HG03457 (cell line): ENCODE data around the gene NVL.
"Not testable (repeated sequence)": the region's sequence is repeated elsewhere in the genome, so short reads cannot be mapped to it uniquely, and the experiment has no call there.

ENCODE experiments used
- ATAC-seq: cut with Tn5 transposase; IDR thresholded peaks from one replicate; pipeline ENCODE4 v1.9.1; 2021; ENCODE audit warnings: moderate number of reproducible peaks; ENCODE audit not compliant: unreplicated experiment

The NVL gene

DNA sequence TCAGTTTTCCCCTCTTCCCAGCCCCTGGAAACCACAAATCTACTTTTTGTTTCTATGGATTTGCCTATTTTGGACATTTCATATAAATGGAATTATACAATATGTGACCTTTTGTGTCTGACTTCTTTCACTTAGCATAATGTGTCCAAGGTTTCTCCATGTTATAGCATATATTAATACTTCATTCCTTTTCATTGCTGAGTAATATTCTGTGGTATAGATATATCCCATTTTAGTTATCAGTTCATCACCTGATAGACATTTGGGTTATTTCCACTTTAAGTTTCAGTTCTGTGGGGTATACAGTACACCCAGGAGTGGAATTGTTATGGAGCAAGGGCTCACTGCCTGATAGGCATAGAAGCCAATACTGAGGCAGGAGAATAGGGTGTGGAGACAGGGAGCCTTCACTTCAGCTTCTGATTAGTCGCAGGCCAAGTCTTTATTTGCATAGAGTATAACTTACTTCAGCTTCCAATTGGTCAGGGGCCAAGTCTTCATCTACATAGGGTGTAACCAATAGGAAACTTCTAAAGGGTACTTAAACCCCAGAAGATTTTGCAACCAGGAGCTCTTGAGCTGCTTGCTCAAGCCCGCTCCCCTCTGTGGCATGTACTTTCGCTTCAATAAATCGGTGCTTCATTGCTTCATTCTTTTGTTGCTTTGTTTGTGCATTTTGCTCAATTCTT lies 8.3 kb upstream of the NVL start:
- ATAC-seq, result no peak

DNA sequence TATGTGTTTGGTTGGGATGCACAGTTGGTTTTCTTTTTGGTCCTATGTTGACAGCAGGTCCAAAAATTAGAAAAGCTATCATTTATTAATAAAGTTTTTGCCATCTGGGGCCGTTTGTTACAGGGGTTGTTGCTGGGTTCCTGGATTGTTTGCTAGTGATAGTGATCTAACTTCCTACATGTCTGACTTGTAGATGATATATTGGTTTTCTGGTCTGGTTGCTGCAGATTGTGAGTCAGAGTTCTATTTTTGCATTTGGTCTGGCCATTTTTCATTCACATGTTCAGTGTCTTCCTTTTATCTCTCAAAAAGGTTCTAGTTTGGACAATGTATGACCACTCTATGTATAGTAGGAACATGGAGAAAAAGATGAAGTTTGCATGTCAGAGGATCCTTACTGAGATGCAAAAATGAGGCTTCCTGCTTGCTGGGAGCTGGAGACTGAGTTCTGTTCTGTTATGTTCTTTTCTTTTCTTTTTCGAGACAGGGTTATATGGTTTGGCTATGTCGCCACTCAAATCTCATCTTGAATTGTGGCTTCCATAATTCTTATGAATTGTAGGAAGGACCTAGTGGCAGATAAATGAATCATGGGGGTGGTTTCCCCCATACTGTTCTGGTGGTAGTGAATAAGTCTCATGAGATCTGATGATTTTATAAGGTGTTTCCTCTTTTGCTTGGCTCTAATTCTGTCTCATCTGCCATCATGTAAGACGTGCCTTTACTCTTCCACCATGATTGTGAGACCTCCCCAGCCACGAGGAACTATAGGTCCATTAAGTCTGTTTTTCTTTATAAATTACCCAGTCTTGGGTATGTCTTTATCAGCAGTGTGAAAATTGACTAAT lies 4.2 kb upstream of the NVL start:
- no peak for ATAC-seq

DNA sequence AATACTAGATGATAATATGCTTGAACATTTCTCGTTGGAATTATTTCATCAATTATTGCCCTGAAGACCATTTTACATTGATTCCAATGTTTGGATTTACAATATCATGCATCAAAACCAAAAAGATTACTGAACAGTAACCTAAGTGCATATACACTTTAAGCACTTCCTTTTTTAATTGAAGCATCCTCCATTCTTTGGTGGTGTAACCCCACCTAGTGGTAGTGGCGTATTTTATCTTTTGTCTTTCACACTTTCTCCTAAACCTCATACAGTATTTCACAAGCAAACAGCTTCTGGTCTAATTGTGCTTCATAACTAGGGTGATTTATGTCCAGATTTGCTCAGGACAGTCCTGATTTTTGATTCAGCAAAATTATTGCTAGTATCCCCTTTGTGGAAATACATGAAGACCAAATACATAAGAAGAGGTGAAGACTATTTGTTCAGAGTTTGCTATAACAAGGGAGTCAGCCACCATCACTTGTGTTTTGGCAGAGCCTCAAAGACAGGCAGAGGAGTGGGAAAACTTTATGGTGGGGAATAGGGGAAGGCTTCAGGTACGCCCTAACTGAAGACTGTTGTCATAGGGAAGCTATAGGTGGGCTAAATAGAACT lies 3.4 kb upstream of the NVL start:
- peak; percentile 39 for ATAC-seq

DNA sequence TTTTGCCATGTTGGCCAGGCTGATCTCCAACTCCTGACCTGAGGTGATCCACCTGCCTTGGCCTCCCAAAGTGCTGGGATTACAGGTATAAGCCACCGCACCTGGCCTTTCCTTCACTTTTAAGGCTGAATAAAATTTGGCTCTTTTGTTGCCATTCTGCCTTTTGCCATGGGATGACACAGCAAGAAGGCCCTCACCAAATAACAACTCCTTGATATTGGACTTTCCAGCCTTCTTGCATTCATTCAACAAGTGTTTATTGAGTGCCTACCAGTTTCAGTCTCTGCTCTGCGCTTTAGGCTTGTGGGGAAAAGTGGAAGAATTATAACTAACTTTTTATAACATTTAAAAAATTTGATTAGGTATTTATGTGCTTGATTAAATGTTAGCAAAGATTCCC lies 1.9 kb upstream of the NVL start:
- no peak for ATAC-seq

DNA sequence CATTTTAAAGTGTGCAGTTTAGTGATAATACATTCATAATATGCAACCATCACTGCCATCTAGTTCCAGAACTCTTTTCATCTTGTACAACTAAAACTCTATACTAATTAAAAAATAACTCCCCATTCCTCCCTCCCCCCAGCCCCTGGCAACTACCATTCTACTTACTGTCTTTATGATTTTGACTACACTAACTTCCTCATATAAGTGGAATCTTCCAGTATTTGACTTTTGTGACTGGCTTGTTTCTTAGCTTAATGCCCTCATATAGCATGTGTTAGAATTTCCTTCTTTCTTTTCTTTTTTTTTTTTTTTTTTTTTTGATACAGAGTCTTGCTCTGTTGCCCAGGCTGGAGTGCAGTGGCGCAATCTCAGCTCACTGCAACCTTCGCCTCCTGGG lies 1.4 kb upstream of the NVL start:
- no peak for ATAC-seq

DNA sequence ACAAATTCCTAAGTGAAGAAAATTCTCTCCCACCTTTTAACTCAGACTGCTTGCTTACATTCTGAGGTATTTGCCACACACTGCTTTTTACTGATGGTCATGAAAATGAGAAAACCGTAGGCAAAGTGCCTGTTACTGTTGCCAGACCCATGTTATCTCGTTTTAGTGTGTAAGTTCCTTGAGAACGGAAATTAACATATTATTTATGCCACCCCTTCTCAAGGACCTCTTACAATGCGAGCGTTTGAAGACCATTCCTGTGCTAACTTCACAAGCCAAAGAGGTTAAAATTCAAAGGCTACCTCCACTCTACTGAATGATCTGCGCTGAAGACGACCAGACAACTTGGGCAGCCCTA lies 509 bp downstream of the NVL start:
- ATAC-seq, result no peak

DNA sequence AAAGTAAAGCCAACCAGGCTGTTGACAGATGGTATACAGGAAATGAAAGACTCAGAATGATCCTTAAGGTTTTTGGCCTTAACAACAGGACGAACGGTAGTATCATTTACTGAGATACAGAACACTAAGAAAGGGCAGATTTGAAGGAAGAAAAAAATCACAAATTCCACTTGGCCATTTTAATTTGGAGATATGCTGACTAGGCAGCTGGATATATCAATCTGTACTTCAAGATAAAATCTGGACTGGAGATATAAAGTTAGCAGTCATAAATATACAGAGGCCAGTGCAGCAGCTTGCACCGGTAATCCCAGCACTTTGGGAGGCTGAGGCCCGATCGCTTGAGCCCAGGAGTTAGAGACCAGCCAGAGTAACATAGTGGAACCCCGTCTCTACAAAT lies 1.3 kb downstream of the NVL start:
- no peak for ATAC-seq

DNA sequence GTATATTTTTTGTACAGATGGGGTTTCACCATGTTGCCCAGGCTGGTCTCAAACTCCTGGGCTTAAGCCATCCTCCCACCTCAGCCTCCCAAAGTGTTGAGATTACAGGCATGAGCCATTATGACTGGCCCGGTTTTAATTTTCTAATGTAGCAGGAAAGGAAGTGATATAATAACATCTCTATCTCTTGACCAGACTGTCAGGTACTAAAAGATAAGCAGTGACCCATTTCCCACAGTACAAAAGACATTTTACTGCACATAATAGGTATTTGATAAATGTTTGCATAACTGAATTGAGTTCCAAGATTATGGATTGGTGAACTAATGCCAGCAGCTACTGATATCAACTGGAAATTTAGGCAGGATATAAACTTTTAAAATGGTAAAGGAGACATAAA lies 4.0 kb downstream of the NVL start:
- no peak for ATAC-seq

DNA sequence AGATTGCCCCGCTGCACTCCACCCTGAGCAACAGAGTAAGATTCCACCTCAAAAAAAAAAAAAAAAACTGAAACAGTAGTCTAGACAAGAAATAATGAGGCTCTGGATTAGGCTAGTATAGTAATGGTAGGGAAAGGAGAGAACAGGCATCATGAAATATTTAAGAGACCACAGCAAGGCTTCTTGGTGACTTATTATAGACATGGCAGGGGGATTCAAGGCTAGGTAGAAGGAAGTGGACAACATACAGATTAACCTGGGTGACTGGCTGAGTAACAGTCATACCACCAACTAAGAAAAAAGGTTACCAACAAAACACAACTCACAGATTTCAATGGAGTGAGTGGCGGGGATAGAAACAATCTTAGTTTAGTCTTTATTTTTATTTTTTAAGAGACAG lies 8.3 kb downstream of the NVL start:
- no peak for ATAC-seq

DNA sequence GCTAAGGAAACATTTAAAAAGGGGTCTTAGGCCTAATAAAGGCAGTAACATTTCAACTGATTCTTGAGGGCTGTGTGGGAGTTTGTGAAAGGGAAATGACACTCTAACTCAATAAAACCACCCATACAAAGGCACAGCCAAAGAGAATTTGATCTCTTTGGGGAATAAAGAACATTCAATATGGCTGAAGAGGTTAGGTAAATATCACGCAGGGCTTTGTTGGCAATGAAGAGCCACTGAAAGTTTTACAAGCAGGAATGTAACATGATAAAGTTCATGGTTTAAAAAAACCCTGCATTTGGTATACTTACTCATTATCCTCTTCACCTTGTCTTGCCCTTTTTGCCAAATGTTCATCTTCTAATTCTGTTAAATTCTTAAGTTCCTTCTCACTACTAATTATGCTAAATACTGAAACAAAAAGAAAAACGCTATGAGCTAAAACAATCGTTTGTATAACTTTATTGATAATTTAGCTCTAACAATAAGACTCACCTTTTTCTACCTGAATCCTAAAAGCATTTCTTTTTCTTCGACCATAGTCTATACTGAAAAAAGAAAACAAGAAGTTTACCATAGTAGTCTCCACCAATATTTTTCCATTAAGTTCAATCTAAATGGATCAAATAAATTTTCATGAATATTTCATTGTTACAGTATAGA lies 12.5 kb downstream of the NVL start:
- no peak for ATAC-seq

DNA sequence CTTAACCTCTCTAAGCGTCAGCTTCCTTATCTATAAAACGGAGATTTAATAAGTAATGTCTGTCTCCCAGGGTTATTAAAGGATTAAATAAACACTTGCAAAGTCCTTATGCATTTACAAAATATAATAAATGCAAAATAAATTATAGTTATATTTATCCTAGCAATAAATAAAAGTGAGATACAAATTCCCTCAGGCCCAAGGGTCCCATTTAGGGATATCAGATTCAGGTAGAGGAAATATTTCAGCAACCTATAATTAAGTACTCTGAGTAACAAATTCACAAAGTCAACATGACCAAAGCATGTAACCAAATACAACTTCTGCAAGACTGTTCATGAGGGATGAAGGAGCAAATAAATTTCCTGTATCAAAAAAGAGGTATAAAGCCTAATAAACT lies 17.9 kb downstream of the NVL start:
- ATAC-seq, result no peak

DNA sequence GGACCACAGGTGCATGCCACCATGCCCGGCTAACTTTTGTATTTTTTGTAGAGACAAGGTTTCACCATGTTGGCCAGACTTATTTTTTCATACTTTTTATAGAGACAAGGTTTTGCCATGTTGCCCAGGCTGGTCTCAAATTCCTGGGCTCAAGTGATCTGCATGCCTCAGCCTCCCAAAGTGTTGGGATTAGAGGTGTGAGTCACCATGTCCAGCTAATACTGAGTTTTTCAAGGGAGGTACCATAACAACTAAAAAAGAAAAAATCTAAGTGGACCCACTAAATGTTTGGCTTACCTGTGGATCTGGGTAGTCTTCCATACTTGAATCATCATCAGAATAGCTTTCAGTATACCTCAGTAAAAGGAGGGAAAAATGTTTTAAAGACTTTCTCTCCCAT lies 18.5 kb downstream of the NVL start:
- not testable (repeated sequence) for ATAC-seq

DNA sequence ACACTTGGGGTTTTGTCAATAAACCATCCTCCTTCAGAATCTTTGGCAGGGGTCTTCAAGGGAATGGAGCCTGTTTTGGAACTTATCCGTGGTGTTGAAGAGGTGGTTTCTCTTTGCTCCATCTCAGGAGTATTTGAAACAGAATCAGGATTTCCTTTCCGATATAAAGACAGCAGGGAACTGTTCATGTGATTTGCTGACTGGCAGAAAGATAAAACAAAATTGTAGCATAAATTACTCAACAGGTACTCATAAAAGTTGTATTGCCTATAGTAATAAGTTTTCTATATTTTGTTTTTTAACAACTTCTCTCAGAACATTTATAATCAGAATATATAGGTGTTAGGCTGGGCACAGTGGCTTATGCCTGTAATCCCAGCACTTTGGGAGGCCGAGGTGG lies 21.9 kb downstream of the NVL start:
- ATAC-seq, result no peak

DNA sequence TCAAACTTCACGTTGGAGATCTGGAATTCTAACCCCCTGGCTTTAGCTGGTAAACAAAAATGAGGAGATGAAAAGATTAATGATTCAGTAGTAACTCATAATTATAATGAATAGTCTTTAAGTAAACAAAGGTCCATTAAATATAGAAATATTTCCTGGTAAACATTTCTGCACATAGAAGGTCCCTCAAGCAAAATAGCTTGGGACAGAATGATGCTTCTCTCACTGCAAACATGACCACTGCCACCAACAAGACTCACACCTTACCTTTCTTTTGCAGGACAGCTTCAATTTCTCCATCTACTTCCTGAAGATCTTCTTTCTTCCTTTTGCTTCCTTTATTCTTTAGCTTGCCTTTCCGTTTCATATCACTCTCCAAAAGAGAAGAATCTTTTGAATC lies 25.2 kb downstream of the NVL start:
- ATAC-seq, result no peak

DNA sequence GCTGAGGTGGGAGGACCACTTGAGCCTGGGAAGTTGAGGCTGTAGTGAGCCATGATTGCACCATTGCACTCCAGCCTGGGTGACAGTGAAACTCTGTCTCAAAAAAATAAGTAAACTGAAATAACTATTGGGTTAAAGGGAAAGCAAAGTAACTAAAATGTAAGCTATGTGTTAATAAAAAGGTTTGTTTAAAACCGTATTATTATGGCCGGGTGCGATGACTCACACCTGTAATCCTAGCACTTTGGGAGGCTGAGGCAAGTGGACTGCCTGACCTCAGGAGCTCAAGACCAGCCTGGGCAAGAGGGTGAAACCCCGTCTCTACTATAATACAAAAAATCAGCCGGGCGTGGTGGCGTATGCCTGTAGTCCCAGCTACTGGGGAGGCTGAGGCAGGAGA lies 27.0 kb downstream of the NVL start:
- no peak for ATAC-seq

DNA sequence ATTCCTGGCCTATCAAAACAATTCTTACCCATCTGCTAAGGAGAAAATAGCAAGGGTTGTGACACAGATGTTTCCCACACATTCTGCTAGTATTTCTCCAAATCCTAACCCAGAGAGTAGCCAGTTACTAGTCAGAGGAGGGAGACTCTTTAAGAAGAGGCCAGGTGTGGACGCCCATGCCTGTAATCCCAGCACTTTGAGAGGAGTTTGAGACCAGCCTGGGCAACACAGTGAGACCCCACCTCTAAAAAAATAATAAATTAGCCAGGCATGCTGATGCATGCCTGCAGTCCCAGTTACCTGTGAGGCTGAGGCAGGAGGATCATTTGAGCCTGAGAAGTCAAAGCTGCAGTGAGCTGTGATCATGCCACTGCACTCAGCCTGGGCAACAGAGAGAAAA lies 28.6 kb downstream of the NVL start:
- ATAC-seq, result no peak

DNA sequence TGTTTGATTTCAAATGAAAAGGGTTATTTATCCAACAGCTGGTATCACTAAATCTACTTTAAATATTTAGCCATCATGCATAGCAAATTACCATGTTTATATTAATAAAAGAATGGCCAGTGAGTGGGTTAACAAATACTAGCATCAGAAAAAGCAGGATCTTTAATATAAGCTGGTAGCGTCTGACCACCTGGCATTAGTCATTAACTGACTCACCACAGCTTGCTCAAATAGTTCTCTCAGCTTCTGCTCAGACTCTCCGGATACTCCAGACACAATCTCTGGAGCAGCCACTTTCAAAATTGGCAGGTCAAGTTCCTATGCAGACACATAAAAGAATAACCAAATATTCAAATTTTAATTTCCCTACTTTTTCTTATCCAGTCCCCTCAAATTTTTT lies 29.6 kb downstream of the NVL start:
- ATAC-seq, result no peak

DNA sequence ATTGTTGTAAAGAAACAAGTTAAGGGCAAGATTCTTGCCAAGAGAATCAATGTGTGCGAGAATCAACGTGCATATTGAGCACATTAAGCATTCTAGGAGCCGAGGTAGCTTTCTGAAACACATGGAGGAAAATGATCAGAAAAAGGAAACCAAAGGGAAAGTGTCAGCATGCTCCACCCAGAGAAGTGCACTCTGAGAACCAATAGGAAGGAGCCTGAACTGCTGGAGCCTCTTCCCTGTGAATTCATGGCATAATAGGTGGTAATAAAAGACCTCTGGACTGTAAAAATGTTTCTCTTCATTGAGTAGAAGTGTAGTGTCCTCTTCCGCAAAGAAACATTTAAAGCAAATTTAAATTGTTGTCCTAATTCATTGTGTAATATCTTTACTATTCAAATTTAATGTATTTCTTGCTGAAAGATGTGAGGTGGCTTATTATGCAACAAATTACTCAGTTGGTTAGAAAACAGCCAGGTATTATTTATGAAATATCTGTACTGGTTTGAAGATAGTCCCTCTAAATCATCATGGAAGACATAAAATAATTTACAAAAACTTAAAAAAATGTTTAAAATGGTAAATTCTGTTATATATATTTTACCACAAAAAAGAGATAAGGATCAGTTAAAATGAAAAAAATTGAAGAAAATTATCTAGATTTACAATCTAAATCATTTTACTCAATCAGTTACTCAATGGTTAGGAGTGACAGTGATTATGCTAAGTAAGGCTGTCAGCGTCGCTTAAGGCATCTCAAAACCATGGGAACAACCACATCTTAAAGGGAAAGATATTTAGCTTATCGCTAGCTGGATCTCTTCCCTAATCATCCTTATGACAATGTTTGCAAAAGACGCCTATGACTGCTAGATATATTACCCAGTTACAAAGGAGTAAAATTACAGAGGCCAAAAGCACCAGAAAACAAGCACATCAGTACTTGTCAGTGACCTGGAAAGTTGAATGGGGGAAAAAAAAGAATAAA lies 31.3 kb downstream of the NVL start:
- no peak for ATAC-seq

DNA sequence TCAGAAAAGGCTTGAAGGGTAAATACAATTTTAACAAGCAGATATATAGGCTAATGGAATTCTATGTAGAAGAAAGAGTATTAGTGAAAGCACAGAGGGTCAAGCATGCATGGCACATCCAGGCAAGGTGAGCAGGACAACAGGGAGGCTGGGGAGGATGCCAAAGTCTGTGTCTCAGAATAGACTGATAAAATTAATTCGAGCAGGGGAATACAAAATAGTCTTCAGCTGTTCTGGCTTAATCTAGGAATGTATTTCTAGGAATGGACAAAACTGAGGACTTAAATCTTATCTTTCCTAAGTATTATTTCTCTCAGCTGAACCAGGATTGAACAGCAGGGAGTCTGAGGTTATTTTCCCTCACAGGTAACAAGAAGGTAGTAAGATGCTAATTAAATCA lies 35.2 kb downstream of the NVL start:
- ATAC-seq, result no peak

DNA sequence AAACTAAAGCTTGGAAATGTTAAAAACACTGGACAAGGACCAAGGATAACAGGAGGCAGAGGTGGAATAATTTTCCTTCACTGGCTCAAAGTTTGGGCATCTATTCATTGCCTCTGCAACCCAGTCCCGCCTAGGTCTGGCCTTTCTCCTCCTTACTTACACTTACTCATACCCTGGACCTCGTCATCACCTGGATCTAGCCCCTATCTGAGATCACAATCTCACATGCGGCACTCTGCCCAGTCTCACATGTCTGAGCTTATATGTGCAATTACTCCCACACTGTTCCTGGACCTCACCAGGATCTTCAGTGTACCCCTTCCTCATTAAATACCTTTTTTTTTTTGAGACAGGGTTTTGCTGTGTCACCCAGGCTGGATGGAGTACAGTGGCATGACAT lies 37.6 kb downstream of the NVL start:
- no peak for ATAC-seq

DNA sequence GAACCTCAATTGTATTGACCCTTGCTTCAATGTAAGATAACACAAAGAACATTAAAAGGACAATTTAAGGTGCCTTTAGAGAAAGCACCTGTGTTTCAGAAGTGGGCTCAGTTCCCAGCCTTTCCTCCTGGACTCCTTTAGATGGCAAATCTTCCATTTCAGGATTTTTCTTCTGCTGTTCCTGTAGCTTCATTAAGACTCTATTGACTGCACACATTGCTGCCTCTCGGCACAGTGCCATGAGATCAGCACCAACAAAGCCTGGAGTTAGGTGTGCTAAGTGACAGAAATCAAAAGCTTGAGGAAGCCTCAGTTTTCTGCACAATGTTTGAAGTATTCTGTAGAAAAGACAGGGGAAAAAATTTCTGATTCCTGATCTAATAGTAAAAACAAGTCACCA lies 40.6 kb downstream of the NVL start:
- no peak for ATAC-seq
